ENCODE data around the gene ABLIM1. TPM values are rescaled to one million over a fixed set of nuclear protein-coding genes. Genes with fewer than 3 reads are reported as not detected.

Gene ABLIM1
- total RNA-seq, 1 donor from 2014 or later, result 39.8 TPM

DNA sequence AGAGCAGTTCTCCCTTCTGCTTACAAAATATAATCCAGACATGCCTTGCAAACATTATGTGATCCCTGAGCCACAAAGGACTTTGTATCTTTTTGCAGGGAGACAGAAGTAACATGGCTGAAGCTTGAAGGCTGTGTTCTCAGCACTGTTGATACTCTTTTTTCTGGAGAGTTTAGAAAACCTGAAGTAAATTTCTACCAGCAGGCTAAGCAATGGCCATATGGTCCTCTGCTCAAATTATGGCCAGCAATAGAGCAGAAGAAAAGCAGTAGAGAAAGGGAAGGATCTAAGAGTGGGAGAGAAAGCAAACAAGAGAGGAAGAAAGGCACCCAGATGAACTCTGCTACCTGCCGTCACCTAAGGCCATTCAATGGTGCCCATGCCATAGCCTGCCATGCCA lies 98.4 kb downstream of the ABLIM1 start:
- Histone ChIP-seq H3K27me3 (no peaks in the 10 kb centered on the region), H3K36me3 (no peaks in the 10 kb centered on the region), H3K4me1 (no peaks in the 10 kb centered on the region), H3K79me2 (ENCODE audit: low read depth) (no peaks in the 10 kb centered on the region), H2AFZ (replicated peaks) (no peak overlapping the region), H3K9ac (no peak overlapping the region), H3K27ac (no peak overlapping the region), H3K4me2 (no peak overlapping the region), H3K9me3 (ENCODE audit: low read depth) (no peaks in the 10 kb centered on the region), H4K20me1 (ENCODE audit: low read depth) (no peaks in the 10 kb centered on the region), H3K4me3 (no peak overlapping the region), H3F3A (ENCODE audit: low read depth) (no peaks in the 10 kb centered on the region)
- Mint-ChIP-seq H3K4me3 (no peak overlapping the region), H3K4me1 (no peaks in the 10 kb centered on the region), H3K27ac (no peak overlapping the region), H3K9me3 (peaks cover 14% of the 10 kb centered on the region), H3K27me3 (ENCODE audit: insufficient read depth, low read depth) (no peaks in the 10 kb centered on the region), H3K36me3 (no peaks in the 10 kb centered on the region)
- TF ChIP-seq EZH2 (IDR thresholded peaks at IDR 0.05), result no peak
- no peak for TF ChIP-seq CTCF (IDR thresholded peaks at IDR 0.05)
- no peak for TF ChIP-seq EZH2phosphoT487 (IDR thresholded peaks at IDR 0.05)
- DNase-seq (ENCODE audit: low spot score), result no peak

GRCh38 chr10:114557854-114558253 lies 100.2 kb downstream of the ABLIM1 start:
- Histone ChIP-seq H3F3A (ENCODE audit: low read depth) (no peaks in the 10 kb centered on the region), H4K20me1 (ENCODE audit: low read depth) (no peaks in the 10 kb centered on the region), H3K9ac (no peak overlapping the region), H3K4me2 (no peak overlapping the region), H3K27me3 (no peaks in the 10 kb centered on the region), H3K36me3 (no peaks in the 10 kb centered on the region), H3K9me3 (ENCODE audit: low read depth) (no peaks in the 10 kb centered on the region), H3K4me1 (no peaks in the 10 kb centered on the region), H3K79me2 (ENCODE audit: low read depth) (no peaks in the 10 kb centered on the region), H3K27ac (no peak overlapping the region), H3K4me3 (no peak overlapping the region), H2AFZ (replicated peaks) (no peak overlapping the region)
- Mint-ChIP-seq H3K9me3 (peaks cover 14% of the 10 kb centered on the region), H3K36me3 (no peaks in the 10 kb centered on the region), H3K4me3 (no peak overlapping the region), H3K4me1 (no peaks in the 10 kb centered on the region), H3K27ac (no peak overlapping the region), H3K27me3 (ENCODE audit: insufficient read depth, low read depth) (no peaks in the 10 kb centered on the region)
- TF ChIP-seq EZH2 (IDR thresholded peaks at IDR 0.05), result no peak
- no peak for TF ChIP-seq CTCF (IDR thresholded peaks at IDR 0.05)
- TF ChIP-seq EZH2phosphoT487 (IDR thresholded peaks at IDR 0.05), result no peak
- DNase-seq (ENCODE audit: low spot score), result no peak

DNA sequence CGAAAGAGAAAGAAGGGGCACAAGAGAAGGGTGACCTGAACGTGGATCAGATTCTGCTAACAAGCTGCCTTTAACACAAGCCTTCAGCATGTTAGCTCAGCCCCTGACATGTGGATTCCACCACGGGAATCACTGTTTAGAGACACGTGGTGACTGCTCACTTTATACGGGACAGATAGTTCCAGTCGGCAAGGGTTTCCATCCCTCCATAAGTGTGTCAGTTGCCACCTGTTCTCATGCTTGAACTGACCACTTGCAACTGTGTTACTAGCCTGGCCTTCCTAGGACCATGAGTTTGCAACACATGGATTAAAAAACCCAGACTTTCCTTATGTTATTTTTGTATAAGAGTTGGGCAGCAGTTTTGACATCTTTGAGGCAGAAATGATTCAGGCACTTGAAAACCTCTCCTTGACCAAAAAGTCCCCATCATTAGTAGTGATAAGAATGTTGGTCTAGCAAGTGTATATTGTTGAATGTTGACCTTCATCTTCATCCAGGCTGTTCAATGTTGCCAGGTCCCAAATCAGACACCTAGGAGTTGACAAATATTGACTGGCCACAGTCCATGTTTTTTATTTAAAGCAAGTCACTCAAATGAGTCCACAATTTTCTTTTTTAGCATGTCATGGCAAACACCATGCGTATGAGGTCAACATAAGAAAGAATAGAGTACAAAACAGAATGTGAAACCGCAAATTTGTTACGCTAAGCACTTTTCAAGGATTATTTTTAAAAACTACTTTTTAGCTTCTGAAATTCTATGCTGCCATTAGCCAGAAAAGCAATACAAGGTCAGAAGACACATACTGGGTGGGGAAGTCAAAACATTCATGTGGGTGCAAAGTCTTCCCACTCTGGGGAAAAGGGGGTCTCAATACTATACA lies 101.6 kb downstream of the ABLIM1 start:
- no peaks in the 10 kb centered on the region for H3K4me1 ChIP-seq
- Mint-ChIP-seq H3K36me3 (no peaks in the 10 kb centered on the region), H3K27ac (no peak overlapping the region), H3K9me3 (peaks cover 14% of the 10 kb centered on the region), H3K4me1 (no peaks in the 10 kb centered on the region), H3K27me3 (ENCODE audit: insufficient read depth, low read depth) (no peaks in the 10 kb centered on the region), H3K4me3 (no peak overlapping the region)
- no peaks in the 10 kb centered on the region for H3K36me3 ChIP-seq
- H4K20me1 ChIP-seq (ENCODE audit: low read depth), result no peaks in the 10 kb centered on the region
- H3K9me3 ChIP-seq (ENCODE audit: low read depth), result no peaks in the 10 kb centered on the region
- TF ChIP-seq EZH2phosphoT487 (IDR thresholded peaks at IDR 0.05) (no peak), CTCF (IDR thresholded peaks at IDR 0.05) (no peak), EZH2 (IDR thresholded peaks at IDR 0.05) (no peak)
- H3K27me3 ChIP-seq, result no peaks in the 10 kb centered on the region
- no peaks in the 10 kb centered on the region for H3F3A ChIP-seq (ENCODE audit: low read depth)
- no peaks in the 10 kb centered on the region for H3K79me2 ChIP-seq (ENCODE audit: low read depth)
- no peak for DNase-seq (ENCODE audit: low spot score)
- no peak overlapping the region for H3K4me2 ChIP-seq
- H2AFZ ChIP-seq (replicated peaks), result no peak overlapping the region
- H3K4me3 ChIP-seq, result no peak overlapping the region
- H3K9ac ChIP-seq, result no peak overlapping the region
- no peak overlapping the region for H3K27ac ChIP-seq

All from neural progenitor cell (in vitro differentiated cells).